GM10847 (cell line): ENCODE measurements around the gene MRPL55.

Source experiments
- POLR2A ChIP-seq: IDR thresholded peaks from 2 replicates; pipeline ENCODE4 v1.6.1; 2011; ENCODE audit not compliant: insufficient read length; ENCODE audit errors: extremely low read depth

The MRPL55 gene

DNA sequence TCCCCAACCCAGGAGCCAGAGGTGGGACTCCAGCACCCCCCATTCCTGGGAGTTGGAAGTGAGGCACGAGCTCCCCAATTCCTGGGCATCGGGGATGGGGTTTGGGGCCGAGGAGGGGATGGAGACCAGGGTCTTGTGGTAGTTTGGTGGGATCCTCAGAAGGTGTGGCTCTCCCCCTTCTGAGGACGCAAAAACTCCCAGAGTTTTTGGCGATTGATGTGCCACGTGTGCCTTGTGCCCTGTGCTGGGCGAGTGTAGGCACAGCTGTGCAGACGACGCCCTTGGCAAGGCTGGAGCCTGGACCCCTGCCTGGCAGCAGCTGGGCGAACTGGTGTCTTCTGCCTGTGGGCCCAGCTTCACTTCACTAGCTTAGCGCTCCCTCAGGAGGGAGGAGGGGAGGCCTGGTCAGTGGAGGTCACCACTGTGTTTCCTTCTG lies 33.6 kb upstream of the MRPL55 start:
- TF ChIP-seq POLR2A, result no peak

GRCh38 chr1:228142155-228142691 lies 33.1 kb upstream of the MRPL55 start:
- no peak for TF ChIP-seq POLR2A

DNA sequence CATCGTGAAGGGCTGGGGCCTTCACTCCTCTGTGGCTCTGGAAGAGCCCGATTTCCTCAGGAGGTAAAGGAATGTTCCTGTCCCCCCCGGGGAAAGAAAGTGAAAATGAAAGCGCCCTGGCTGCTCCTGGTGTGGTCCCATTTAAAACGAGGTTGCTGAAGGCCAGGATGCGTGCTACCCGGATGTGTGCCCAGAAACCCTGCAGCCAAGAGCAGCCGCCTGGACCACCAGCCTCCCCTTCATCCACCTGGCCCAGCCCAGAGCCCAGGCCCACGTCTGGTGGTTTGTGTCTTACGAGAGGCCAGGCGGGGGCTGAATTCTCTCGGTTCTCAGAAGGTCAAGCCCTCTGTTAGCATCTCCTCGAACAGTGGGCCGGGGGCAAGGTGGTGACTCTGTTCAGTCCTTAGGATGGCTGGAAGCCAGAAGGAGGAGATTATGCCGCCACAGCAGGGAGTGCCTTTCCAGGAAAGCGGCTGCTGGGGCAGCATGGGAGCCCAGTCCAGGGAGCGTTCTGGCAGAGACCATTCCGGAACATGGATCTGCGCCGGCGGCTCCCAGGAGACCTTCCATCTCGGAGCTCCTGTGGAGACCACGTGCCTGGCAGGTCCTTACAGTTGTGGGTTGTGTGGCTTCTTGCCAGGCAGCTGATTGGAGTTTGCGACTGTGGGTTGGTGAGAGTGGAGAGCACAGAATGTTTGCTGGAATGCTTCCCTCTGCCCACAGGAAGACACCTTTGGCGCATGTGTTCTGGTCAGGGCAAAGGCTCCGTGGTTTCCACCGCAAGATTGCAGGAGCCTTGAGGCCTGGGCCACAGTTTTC lies 32.3 kb upstream of the MRPL55 start:
- TF ChIP-seq POLR2A, result no peak

DNA sequence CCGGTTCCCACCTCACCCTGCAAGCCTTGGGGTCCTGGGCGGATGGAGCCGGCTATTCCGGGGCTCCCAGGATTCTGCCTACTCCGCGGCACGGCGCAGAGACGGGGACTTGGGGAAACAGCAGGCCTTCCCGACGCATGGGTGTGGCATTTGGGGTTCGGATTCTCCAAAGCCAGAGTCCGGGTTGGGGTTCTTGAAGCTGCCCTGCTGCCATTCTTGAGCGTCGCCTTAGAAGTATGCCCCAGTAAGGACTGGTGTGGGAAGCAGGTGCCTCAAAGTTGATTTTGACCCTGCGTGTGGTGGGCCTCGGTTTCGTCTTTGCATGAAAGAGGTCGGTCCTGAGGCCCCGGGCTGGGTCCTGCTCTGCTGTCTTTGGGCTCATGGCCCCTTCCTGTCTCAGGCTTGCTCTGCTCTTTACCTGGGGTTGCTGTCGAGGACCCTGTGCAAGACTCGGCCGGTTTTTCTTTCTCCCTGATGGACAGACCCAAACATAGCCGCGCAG lies 31.7 kb upstream of the MRPL55 start:
- no peak for TF ChIP-seq POLR2A

DNA sequence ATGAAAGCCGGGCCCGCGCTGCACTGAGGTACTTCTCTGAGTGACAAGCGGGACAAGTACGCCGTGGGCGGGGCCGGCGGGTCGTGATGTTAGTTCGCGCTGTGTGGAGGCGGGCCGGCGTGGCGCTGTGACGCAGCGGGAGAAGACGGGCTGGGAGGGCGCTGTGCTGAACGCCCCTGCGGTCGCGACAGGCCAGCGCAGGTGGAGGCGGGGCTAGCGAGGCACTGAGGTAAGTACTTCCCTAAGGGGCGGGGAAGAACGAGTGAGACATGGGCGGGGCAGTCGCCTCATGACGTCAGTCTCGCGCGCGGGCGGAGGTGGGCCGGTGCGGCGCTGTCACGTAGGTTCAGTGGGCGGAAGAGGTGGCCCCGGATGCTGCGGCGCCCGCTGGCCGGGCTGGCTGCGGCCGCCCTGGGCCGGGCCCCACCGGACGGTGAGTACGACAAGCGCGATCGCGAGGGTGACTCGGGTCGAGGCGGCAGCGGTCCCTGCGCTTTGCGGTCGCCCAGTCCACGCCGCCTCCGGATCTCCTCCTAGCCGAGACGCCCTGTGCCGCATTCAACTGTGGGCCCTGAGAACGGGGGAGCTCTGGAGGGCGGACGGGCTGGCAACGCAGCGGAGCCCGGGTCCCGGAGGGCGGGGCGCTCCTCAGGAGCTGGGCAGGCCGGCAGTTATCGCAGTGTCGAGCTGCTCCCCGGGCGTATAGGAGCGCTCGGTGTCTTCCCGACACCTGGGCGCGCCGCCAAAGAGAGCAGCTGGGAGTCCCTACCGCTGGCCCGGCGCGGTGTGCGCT lies 31.0 kb upstream of the MRPL55 start, which contains the start of gene GUK1:
TSS of gene GUK1 (plus strand) at position 349 of the 793 bp plus-strand sequence. CDS start at position 373, 24 bp downstream.
- TF ChIP-seq POLR2A, result peak; percentile 90

GRCh38 chr1:228139406-228139930 lies 30.4 kb upstream of the MRPL55 start:
- peak; percentile 38 for TF ChIP-seq POLR2A

DNA sequence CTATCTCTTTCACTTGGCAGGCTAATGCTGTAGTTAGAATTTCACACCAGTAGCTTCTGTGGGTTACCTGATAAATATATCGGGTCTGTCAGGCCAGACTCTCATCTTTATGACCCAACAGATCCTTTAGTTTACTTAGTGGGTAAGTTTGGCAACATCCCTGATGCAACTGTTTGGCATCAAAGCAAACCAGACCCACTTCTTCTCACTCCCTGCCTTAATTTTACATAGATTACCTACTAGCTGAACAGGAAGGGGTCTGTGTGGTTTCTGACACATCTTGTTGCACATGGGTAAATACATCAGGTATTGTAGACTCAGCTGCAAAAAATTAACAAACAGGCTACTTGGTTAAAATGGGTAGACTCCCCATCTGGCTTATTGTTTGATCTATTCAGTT lies 27.8 kb upstream of the MRPL55 start:
- no peak for TF ChIP-seq POLR2A

DNA sequence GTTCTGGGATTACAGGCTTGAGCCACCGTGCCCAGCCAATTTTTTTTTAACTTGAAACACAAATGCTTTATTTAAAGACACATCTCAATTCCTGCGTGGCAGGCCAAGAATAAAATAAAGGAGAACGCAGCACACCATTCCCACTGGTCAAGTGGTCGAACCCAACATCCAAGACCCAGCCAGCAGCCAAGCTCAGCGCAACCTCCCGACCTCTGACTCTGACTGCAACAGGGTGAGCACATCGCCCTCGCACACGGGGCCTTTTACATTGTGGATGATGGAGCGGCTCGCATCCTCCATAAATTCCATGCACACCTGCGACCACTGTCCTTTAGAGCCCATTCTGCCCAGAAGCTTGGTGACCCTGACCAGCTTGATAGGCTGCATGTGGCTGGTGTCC lies 25.5 kb upstream of the MRPL55 start:
- TF ChIP-seq POLR2A, result no peak

- TF ChIP-seq POLR2A, result no peak
Measured at GRCh38 chr1:228131766-228132165, 22.7 kb upstream of the MRPL55 start.

DNA sequence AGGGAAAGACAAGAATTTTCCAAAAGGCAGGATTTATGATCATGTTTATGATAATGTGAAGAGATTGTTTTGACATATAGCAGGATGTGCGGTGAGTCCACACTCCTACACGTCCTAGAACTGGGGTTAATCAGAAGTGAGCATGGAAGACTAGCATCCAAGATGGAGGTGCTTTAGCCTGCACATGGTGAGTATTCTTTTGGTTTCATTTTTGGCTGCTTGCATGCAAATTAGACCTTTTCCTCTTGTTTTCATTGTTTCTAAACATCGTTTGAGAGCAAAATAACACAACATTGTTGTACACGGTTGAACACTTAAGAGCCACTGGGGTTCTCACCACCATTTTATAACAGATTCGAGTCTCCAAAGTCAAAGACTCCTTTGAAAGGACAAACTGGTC lies 16.1 kb upstream of the MRPL55 start:
- no peak for TF ChIP-seq POLR2A

- TF ChIP-seq POLR2A, result no peak
Measured at GRCh38 chr1:228123505-228123904, 14.4 kb upstream of the MRPL55 start.

DNA sequence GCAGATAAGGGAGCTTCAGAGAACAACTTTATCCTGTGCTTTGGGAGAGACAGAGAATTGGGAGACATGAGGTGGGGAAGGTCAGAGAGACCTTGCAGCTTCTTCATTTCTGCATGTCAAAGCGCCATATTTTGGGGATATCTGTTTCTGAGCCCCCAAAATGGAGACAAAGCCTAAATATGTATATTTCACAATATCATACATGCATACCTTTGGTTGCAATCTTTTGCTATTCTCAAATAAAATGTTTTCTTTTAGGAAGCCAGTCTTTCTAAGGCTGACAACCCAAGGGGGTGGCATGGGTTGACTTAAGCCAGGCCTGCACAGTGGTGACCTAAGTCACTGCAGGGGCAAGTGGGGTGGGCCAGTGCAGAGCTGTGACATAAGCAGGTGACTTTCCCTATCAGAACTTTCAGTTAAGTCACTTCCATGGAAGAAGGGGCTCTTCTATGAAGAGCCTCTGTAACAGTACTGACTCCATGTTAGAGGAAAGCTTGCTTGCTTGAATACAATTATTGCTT lies 13.9 kb upstream of the MRPL55 start:
- no peak for TF ChIP-seq POLR2A

- no peak for TF ChIP-seq POLR2A
Measured at GRCh38 chr1:228120857-228121489, 11.9 kb upstream of the MRPL55 start.

DNA sequence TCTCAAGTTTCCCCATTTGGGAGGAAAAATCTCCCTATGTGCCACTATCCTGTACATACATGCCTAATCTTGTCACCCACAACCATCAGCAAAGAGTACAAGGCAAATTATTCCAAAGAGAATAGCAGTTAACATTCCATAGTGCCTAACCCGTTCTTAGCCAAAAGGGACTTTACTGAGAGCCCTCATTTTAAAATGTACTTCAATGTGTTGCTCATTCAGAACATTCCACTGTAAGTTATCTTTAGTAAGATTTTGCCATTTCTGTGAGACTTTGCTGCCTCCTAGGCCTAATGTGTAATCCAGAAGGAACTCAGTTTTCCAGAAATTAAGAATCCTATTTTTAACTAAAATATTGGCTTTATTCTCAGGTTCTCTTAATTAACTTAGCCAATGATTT lies 11.3 kb upstream of the MRPL55 start:
- no peak for TF ChIP-seq POLR2A

- no peak for TF ChIP-seq POLR2A
Measured at GRCh38 chr1:228118040-228118439, 8.9 kb upstream of the MRPL55 start.
